ENCODE measurements around the gene RASGRP2.

Gene RASGRP2

GRCh38 chr11:64755681-64756361 lies 11.9 kb upstream of the RASGRP2 start:
- DNase-seq (ENCODE audit: low read depth in 2 of 2) = no peak

- DNase-seq (ENCODE audit: low read depth in 2 of 2) = no peak
These were observed 11.1 kb upstream of the RASGRP2 start for GRCh38 chr11:64754919-64755662.

DNA sequence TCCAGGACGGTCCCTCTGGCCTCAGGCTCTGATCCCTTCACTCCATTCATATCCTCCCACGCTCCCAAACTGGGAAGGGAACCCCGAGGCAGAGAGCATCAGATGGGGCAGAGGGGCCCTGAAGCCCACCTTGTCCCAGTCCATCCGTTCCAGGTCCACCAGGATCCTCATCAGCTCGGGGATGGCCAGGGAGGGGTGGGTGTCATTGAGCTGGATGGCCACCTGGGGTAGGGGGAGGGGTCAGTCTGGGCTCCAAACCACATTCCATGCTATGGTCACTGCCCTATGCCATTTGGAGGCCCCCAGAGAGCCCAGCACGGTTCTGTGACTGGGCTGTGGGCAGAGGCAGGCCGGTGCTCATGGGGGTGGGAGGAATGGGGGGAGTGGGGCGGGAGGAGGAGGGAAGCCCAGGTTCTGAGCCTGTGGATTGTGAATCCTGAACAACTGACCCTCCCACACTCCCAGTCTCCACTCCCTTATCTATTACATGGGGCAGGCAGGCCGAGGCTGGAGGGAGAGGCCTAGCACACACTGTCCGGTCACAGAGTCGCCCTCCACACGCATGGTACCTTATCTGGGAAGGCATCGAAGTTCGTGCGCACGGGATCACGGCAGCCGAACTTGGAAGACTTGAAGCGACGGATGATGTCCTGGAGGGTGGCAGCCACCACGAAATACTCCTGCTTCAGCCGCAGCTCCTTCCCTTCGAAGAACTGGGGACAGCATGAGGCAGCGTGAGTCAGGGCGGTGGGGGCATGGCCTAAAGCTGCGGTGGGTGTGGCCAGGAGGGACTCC lies 10.4 kb upstream of the RASGRP2 start:
- DNase-seq (ENCODE audit: low read depth in 2 of 2) = no peak

- DNase-seq (ENCODE audit: low read depth in 2 of 2) = no peak
These were observed 9.6 kb upstream of the RASGRP2 start for GRCh38 chr11:64753380-64754123.

DNA sequence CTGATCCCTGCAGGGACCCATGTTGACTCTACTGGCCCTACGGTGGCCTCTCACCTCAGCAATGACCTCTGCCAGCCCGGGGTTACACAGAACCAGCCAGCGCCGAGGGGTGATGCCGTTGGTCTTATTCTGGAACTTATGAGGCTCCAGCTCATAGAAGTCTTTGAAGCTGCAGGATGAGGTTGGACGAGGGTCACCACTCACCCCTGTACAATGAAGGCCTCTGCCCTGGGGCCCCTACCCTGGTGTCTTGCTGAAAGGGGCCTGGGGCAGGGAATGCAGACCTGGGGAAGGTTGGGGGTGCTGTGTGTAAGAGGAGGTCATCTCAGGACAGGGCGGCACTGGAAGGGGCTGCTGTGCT lies 9.1 kb upstream of the RASGRP2 start:
- no peak for DNase-seq (ENCODE audit: low read depth in 2 of 2)

GRCh38 chr11:64752175-64752970 lies 8.4 kb upstream of the RASGRP2 start:
- DNase-seq (ENCODE audit: low read depth in 2 of 2) = no peak

GRCh38 chr11:64751580-64751979 lies 7.6 kb upstream of the RASGRP2 start:
- no peak for DNase-seq (ENCODE audit: low read depth in 2 of 2)

- no peak for DNase-seq (ENCODE audit: low read depth in 2 of 2)
These were observed 7.2 kb upstream of the RASGRP2 start for GRCh38 chr11:64751136-64751535.

- no peak for DNase-seq (ENCODE audit: low read depth in 2 of 2)
These were observed 6.6 kb upstream of the RASGRP2 start for GRCh38 chr11:64750361-64751054.

DNA sequence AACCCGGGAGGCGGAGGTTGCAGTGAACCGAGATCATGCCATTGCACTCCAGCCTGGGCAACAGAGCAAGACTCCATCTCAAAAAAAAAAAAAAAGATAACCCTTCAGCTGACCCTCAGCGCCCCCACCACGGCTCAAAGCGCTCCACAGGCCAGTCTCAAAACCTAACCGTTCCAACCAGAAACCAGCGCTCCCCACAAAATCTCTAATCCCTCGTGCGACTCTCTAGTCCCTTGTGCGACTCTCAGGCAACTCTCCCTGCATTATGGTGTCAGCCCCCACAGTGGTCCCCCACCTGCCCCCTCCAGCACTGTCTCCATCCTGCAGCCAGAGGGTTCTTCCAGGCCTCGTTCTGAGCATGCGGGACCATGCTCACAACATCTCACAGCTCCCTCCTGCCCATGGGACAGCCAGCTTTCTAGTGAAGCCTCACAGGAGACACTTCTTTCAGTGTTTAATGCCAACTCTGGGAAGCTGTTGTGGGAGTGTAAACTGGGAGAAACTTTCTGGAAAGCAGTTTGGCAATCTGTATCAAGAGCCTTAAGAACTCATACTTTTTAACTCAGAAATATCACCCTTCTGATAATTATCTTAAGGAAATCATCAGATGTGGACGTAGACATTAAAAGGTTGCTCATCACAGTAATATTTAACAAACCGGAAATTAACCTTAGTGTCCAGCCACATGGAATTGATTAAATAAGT lies 4.2 kb upstream of the RASGRP2 start:
- no peak for DNase-seq (ENCODE audit: low read depth in 2 of 2)

DNA sequence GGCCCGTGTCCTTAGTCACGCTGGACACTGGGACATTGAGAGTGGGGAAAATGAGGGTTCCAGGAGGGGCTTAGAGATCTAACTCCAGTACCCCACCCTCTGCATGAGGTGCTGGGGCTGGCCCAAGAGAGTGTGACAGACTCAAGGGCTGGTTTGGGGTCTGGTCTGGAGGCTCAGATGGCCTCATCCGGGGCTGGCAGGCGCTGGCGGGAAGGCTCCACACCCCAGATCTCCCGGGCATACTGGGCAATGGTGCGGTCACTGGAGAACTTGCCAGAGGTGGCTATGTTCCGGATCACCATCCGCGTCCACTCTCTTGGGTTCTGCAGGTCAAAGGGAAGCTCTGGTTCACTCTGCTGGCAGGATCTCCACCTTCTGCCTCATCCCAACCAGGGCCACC lies 2.5 kb upstream of the RASGRP2 start:
- DNase-seq (ENCODE audit: low read depth in 2 of 2) = no peak

GRCh38 chr11:64745521-64746328 lies 1.8 kb upstream of the RASGRP2 start:
- peak; percentile 62 to 63 for DNase-seq (ENCODE audit: low read depth in 2 of 2)

- peak; percentile 53 to 56 for DNase-seq (ENCODE audit: low read depth in 2 of 2)
These were observed 1.2 kb upstream of the RASGRP2 start for GRCh38 chr11:64745189-64745520.

DNA sequence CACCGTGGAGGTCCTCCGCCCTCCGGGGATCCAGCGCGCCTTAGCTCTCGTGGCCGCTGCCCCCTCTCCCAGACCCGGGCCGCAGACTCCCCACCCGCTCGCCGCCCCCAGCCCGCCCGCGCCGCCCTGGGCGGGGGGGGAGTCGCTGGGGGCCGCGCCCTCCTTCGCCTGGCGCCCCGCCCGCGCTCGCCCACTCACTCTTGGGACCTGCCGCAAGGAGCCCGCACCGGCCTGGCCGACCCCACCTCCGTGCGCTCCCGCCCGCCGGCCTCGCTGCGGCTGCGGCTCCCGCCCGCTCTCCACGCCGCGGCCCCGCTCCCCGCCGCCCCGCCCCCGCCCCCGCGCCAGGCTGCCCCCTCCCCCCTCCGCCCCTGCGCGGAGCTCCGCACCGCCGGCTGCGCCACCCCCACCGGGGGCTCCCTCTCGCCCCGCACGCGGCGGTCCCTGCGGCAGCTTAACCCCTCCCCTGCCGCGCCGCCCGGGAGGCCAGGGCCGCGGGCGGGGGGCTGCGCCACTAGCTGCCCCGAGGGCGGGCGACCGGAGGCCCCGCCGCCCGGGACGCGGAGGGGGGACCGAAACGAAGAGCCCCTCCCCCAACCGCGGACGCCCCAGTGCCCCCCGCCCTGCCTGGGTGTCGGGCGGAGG lies 724 bp upstream of the RASGRP2 start:
- no peak for DNase-seq (ENCODE audit: low read depth in 2 of 2)

DNA sequence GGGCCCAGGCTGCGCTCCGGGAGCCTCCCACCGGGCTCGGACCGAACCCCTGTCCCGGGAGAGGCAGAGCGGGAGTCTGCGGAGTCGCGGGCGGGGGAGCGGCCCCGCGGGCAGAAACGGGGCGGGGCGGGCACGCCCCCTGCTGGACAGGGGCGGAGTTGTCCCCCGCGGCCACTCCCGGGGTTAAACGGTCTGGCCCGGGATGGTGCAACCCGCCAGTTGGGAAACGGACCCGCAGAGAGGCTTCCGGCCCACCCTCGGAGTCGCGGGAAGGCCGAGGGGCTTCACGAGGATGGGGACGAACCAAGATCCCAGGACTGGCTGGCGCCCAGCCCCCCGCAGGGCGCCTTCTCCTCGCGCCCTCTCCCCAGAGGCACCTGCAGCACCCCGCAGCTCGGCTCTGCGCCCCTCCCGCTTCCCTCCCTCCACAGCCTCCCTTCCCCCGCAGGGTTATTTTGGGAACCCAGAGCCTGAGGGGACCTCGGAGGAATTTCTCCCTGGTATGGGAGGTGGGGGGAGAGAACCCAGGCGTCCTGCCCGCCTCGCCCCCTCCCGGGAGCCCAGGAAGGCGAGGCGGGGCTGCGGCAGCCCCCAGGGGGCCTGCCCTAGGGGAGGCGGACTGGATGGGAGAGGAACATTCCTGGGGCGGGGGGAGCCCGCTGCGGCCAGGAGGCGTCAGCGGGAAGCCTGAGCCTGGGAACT lies 902 bp downstream of the RASGRP2 start:
- peak; percentile 59 to 66 for DNase-seq (ENCODE audit: low read depth in 2 of 2)

- DNase-seq (ENCODE audit: low read depth in 2 of 2) = no peak
These were observed 1.7 kb downstream of the RASGRP2 start for GRCh38 chr11:64742087-64742888.

DNA sequence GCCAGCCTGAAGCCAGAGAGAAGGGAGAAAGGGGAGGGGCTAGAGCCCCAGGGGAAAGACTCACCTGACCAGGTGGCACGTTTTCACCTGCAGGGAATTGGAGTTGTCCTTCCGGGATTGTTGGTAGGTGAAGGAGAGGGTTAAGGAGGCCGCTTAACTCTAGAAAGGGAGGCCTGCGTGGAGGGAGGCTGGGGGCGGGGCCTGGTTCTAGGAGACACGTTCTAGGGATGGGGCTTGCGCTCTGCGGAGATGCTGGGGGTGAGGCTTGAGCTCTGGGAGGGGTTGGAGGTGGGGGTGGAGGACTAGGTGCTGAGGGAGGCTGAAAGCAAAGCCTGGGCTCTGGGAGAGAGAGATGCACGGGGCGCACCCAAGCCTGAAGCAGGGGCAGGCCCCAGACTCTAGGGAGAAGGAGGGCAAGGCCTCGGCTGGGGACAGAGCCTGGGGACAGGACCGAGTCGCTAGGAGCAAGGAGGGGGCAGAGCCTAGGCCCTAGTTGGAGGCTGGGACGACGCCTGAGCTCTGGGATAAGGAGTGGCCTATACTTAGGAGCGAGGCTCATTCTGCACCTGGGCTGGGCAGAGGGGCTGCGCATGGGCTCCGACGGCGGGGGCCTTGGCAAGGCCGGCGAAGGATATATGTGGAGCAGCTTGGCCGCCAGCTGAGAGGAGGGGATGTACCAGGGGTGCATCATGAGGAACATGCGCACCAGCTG lies 2.4 kb downstream of the RASGRP2 start:
- DNase-seq (ENCODE audit: low read depth in 2 of 2) = no peak

All from stimulated activated CD8-positive, alpha-beta memory T cell treated with anti-CD3 and anti-CD28 coated beads, Interleukin-7, amount 100 ng/mL, for 1 hour (primary cell).